Measurements from ENCODE around the gene CD82.

DNA sequence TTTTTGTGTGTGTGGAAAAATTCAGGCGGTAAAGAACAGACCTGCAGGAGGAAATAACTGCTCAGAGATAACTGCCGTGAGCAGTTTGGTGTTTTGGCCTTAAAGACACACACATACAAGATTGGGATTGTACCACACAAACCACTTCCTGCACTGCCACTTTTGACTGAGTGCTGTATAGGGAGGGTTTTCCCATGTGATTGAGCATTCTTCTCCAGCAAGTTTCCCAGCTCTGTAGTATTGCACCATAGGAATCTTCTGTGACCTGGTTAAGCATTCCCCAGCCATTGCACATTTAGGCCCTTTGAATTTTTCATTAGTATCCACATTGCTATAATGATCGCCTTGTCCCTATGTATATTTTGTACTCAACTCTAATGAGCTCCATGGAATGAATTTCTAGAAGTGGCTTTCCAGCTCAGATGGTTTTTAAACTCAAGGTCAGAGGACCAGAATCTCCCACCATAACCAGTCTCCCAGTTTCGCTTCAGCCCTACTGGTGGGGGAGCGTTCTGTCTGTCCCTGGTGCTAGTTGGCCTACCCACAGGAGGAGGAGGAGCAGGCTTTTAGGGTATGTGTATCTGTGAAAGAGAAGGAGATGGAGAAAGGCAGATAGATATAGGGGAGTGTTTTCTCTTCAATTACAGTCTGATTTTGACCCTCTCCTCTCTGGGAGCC, 9.3 kb downstream of the CD82 start:
- TF ChIP-seq, protein P1, sequence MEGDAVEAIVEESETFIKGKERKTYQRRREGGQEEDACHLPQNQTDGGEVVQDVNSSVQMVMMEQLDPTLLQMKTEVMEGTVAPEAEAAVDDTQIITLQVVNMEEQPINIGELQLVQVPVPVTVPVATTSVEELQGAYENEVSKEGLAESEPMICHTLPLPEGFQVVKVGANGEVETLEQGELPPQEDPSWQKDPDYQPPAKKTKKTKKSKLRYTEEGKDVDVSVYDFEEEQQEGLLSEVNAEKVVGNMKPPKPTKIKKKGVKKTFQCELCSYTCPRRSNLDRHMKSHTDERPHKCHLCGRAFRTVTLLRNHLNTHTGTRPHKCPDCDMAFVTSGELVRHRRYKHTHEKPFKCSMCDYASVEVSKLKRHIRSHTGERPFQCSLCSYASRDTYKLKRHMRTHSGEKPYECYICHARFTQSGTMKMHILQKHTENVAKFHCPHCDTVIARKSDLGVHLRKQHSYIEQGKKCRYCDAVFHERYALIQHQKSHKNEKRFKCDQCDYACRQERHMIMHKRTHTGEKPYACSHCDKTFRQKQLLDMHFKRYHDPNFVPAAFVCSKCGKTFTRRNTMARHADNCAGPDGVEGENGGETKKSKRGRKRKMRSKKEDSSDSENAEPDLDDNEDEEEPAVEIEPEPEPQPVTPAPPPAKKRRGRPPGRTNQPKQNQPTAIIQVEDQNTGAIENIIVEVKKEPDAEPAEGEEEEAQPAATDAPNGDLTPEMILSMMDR (IDR thresholded peaks at IDR 0.05; ENCODE audit: low read depth, low read length, poor library complexity, severe bottlenecking) = no peak
- no peak for TF ChIP-seq EZH2phosphoT487 (IDR thresholded peaks at IDR 0.05; ENCODE audit: borderline replicate concordance, low read length)

Measured in DOHH2 (cell line).